Liver (tissue), 9 donors: ENCODE results near the gene HIF3A. TPM values are rescaled to one million over a fixed set of nuclear protein-coding genes. Genes with fewer than 3 reads are reported as not detected.

Experiments used
- DNase-seq: peaks from one replicate; pipeline ENCODE4 v3.0.0-alpha.2; 2017; ENCODE audit warnings: low spot score
- H3K27ac ChIP-seq, 2 donors: one replicate each; pipeline ENCODE4 v1.7.0; 2013; ENCODE audit warnings: inconsistent platforms in 2 of 2, low read length in 2 of 2, control low read depth in 1 of 2, low read depth in 1 of 2, mild to moderate bottlenecking in 1 of 2
- H3K27me3 ChIP-seq, 4 donors: one replicate each; pipeline versions ENCODE4 v1.6.1 to v1.7.0; 2013; ENCODE audit warnings: low read length in 3 of 4, inconsistent platforms in 1 of 4, mild to moderate bottlenecking in 1 of 4, moderate library complexity in 1 of 4; ENCODE audit not compliant: control insufficient read depth in 4 of 4, insufficient read depth in 4 of 4
- H3K36me3 ChIP-seq, 4 donors: one replicate each; pipeline versions ENCODE4 v1.6.1 to v1.7.0; 2013; ENCODE audit warnings: low read length in 3 of 4, mild to moderate bottlenecking in 3 of 4, low read depth in 1 of 4, moderate library complexity in 1 of 4; ENCODE audit not compliant: control insufficient read depth in 4 of 4, insufficient read depth in 3 of 4
- H3K4me1 ChIP-seq, 4 donors: one replicate each; pipeline versions ENCODE4 v1.6.1 to v1.7.0; 2013; ENCODE audit warnings: low read length in 3 of 4, mild to moderate bottlenecking in 3 of 4, moderate library complexity in 1 of 4; ENCODE audit not compliant: control insufficient read depth in 4 of 4, insufficient read depth in 4 of 4
- H3K4me3 ChIP-seq, 3 donors: one replicate each; pipeline versions ENCODE4 v1.6.1 to v1.7.0; 2013; ENCODE audit warnings: low read length in 3 of 3, control low read depth in 1 of 3, low read depth in 1 of 3, mild to moderate bottlenecking in 1 of 3
- H3K9ac ChIP-seq, 2 donors: one replicate each; pipeline ENCODE4 v1.7.0; 2013; ENCODE audit warnings: low read length in 2 of 2, mild to moderate bottlenecking in 2 of 2, moderate library complexity in 2 of 2, control low read depth in 1 of 2, low read depth in 1 of 2
- H3K9me3 ChIP-seq, 4 donors: one replicate each; pipeline versions ENCODE4 v1.6.1 to v1.7.0; 2013; ENCODE audit warnings: low read length in 3 of 4; ENCODE audit not compliant: control insufficient read depth in 4 of 4
- EGR1 ChIP-seq, 2 donors: IDR thresholded peaks; 2 replicates each; pipeline ENCODE4 v1.6.1; 2016 to 2018; ENCODE audit warnings: antibody characterized with exemption in 2 of 2, low read depth in 2 of 2
- FOXA1 ChIP-seq: IDR thresholded peaks from 2 replicates; pipeline ENCODE4 v1.6.1; 2016; ENCODE audit warnings: antibody characterized with exemption
- FOXA2 ChIP-seq: IDR thresholded peaks from 2 replicates; pipeline ENCODE4 v1.6.1; 2016; ENCODE audit warnings: antibody characterized with exemption
- GABPA ChIP-seq, 2 donors: IDR thresholded peaks in 1 of 2; conservative IDR thresholded peaks in 1 of 2; 2 replicates each; pipeline ENCODE4 v1.6.1; 2016; ENCODE audit warnings: antibody characterized with exemption in 2 of 2, mild to moderate bottlenecking in 1 of 2, moderate library complexity in 1 of 2
- HNF4A ChIP-seq, 2 donors: conservative IDR thresholded peaks; 2 replicates each; pipeline ENCODE4 v1.6.1; 2016; ENCODE audit warnings: antibody characterized with exemption in 2 of 2, mild to moderate bottlenecking in 2 of 2
- HNF4G ChIP-seq: IDR thresholded peaks from 2 replicates; pipeline ENCODE4 v1.6.1; 2016; ENCODE audit warnings: antibody characterized with exemption
- JUND ChIP-seq, 2 donors: IDR thresholded peaks; 2 replicates each; pipeline ENCODE4 v1.6.1; 2016; ENCODE audit warnings: antibody characterized with exemption in 2 of 2
- NR2F2 ChIP-seq: IDR thresholded peaks from 2 replicates; pipeline ENCODE4 v1.6.1; 2016; ENCODE audit warnings: antibody characterized with exemption
- RAD21 ChIP-seq, 2 donors: IDR thresholded peaks; 2 replicates each; pipeline ENCODE4 v1.6.1; 2016; ENCODE audit warnings: antibody characterized with exemption in 2 of 2, mild to moderate bottlenecking in 2 of 2
- RXRA ChIP-seq, 2 donors: IDR thresholded peaks; 2 replicates each; pipeline ENCODE4 v1.6.1; 2017 to 2018; ENCODE audit warnings: antibody characterized with exemption in 2 of 2, mild to moderate bottlenecking in 1 of 2
- SP1 ChIP-seq: IDR thresholded peaks from 2 replicates; pipeline ENCODE4 v1.6.1; 2018; ENCODE audit warnings: antibody characterized with exemption, mild to moderate bottlenecking
- TAF1 ChIP-seq: conservative IDR thresholded peaks from 2 replicates; pipeline ENCODE4 v1.6.1; 2016; ENCODE audit warnings: antibody characterized with exemption, mild to moderate bottlenecking
- YY1 ChIP-seq: IDR thresholded peaks from 2 replicates; pipeline ENCODE4 v1.6.1; 2016; ENCODE audit warnings: antibody characterized with exemption, mild to moderate bottlenecking
- WGBS: extraction: QIAGEN DNeasy Blood & Tissue Kit; methylation state at CpG from one replicate; pipeline ENCODE4 v1.1.7; 2013; 5-methylcytosine and 5-hydroxymethylcytosine counted together
- polyA plus RNA-seq, 2 donors: library from polyadenylated mRNA; stranded (reverse) in 1 of 2; unstranded in 1 of 2; fragments of 200-250 nt in 1 of 2; fragments of >200 nt in 1 of 2; fragmentation: Nextera tagmentation in 1 of 2; extraction: Ambion mirVana in 1 of 2; gene quantifications; one replicate each; pipeline versions ENCODE4 v1.2.1 to v1.2.3, GENCODE V29; 2013 to 2015
- total RNA-seq, 2 donors: library from RNA; depleted of rRNA; stranded (reverse); fragments of >200 nt; gene quantifications; one replicate each; pipeline ENCODE4 v1.2.3, GENCODE V29; 2014
- TF ChIP-seq, protein P1 (sequence below): IDR thresholded peaks from 2 replicates; pipeline ENCODE4 v1.6.1; 2016; ENCODE audit warnings: antibody characterized with exemption
- TF ChIP-seq, protein P2 (sequence below): IDR thresholded peaks from 2 replicates; pipeline ENCODE4 v1.6.1; 2016; ENCODE audit warnings: antibody characterized with exemption
- TF ChIP-seq, protein P3 (sequence below): fragments of 150-350 bp; IDR thresholded peaks from 2 replicates; pipeline ENCODE4 v1.5.1; 2017; ENCODE audit warnings: improper control_type of control experiment, low read depth, low read length; ENCODE audit not compliant: missing input control
- TF ChIP-seq, protein P4 (sequence below): IDR thresholded peaks from 2 replicates; pipeline ENCODE4 v1.6.1; 2016; ENCODE audit warnings: antibody characterized with exemption, mild to moderate bottlenecking
- TF ChIP-seq, protein P5 (sequence below): IDR thresholded peaks from 2 replicates; pipeline ENCODE4 v1.6.1; 2016; ENCODE audit warnings: antibody characterized with exemption
- donor health status: healthy.
- donor health status: healthy.
- donor health status: healthy.
- donor health status: healthy.
- donor health status: healthy.

HIF3A gene
- total RNA-seq: 10 to 100 TPM in 1 of 2 donors, 1 to 10 TPM in 1; 5.7 to 20.5 TPM
- 1 to 10 TPM; 2.2 to 7.9 TPM for polyA plus RNA-seq

DNA sequence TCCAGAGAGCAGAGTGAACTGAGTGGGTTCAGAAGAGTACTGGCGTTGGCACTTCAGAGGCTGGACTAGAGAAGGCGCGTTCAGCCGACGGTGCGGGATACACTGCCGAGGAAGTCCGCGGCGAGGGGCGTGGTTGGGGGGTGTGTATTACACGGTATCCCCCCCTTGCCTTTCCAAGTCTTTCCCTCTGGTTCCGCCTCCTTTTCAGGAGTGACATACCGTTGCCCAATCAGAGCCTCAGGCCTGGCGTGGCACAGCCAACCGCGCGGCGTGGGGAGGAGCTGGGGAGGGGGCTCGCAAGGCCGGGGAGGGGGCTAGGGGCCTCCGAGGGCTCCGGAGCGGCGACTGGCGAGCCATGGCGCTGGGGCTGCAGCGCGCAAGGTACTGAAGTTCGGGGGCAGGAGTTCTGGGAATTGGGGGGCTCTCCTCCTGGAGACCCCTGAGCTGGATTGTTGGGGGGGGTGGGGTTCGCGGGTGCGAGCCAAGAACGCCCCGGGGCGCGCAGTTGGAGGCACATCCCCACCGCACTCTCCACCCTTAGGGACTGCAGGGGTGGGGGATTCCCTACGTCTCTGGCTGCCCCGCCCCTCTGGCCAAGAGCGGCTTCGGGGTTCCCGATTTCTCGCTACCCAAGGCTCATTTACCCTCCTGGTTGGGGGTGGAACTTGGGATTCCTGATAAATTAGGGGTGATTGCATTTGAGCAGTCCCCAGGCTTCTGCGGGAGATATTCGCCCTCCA is at the start of gene HIF3A:
Gene HIF3A, plus strand, starts transcription at position 321 of the 740 bp plus-strand sequence. Its CDS starts 35 bp downstream, at position 356.
- no peaks in the 10 kb centered on the region for H3K27me3 ChIP-seq
- whole genome bisulfite sequencing: 13% methylated on average over 46 of the region's 46 CpGs

DNA sequence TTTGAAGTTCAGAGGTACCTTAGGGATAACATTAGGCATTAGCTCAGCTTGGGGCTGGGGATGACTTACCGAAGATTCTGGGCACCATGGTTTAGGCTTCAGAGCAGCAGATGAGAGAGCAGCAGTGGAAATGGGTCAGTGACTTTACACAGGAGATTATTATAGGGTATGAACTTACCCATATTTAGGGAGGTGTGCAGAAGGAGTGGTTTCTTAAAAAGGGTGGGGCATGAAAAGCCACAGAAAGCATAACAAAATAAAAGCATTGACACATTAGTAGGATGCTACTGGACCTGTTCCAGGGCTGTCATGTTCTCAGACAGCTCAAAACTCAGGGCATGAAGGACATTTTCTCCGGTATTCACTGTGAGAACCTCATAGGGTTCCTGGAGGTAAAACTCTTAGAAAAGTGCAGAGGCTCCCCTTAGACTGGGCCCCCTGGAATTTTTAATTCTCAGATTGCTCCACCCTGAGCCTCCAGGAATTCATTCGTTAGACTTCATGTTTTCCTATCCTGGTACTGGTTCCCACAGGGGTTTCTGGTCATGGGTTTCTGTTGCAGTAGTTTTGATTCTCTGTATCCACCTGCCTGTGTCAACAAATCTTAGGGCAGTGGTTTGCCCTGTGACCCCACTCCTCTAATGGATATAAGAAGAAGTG is 46.6 kb upstream of the HIF3A start:
- Histone ChIP-seq H3K36me3 (no peaks in the 10 kb centered on the region), H3K4me3 (no peak overlapping the region), H3K27me3 (peaks cover 0 to 3% (median 0%) of the 10 kb centered on the region in 4 donors), H3K9ac (no peak overlapping the region), H3K9me3 (no peaks in the 10 kb centered on the region), H3K4me1 (no peaks in the 10 kb centered on the region), H3K27ac (no peak overlapping the region)
- 54% methylated on average over 3 of the region's 3 CpGs for WGBS
- DNase-seq: no peak
- no peak for TF ChIP-seq GABPA (IDR thresholded peaks at IDR 0.05 in 1 of 2, conservative IDR thresholded peaks at IDR 0.05 in 1 of 2)
- TF ChIP-seq HNF4G: no peak
- TF ChIP-seq FOXA1: no peak
- no peak for TF ChIP-seq RXRA (IDR thresholded peaks at IDR 0.05)
- TF ChIP-seq RAD21 (IDR thresholded peaks at IDR 0.05): no peak
- no peak for TF ChIP-seq SP1
- no peak for TF ChIP-seq HNF4A (conservative IDR thresholded peaks at IDR 0.05)
- TF ChIP-seq EGR1 (IDR thresholded peaks at IDR 0.05; ENCODE audit: low read depth in 2 of 2): no peak
- TF ChIP-seq, protein P1, sequence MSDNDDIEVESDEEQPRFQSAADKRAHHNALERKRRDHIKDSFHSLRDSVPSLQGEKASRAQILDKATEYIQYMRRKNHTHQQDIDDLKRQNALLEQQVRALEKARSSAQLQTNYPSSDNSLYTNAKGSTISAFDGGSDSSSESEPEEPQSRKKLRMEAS: no peak
- no peak for TF ChIP-seq TAF1
- TF ChIP-seq, protein P2, sequence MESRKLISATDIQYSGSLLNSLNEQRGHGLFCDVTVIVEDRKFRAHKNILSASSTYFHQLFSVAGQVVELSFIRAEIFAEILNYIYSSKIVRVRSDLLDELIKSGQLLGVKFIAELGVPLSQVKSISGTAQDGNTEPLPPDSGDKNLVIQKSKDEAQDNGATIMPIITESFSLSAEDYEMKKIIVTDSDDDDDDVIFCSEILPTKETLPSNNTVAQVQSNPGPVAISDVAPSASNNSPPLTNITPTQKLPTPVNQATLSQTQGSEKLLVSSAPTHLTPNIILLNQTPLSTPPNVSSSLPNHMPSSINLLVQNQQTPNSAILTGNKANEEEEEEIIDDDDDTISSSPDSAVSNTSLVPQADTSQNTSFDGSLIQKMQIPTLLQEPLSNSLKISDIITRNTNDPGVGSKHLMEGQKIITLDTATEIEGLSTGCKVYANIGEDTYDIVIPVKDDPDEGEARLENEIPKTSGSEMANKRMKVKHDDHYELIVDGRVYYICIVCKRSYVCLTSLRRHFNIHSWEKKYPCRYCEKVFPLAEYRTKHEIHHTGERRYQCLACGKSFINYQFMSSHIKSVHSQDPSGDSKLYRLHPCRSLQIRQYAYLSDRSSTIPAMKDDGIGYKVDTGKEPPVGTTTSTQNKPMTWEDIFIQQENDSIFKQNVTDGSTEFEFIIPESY: no peak
- TF ChIP-seq NR2F2: no peak

More for the DNA sequence above, at the start of gene HIF3A:
- Histone ChIP-seq H3K4me1 (peaks cover 0 to 33% (median 14%) of the 10 kb centered on the region in 4 donors), H3K36me3 (no peaks in the 10 kb centered on the region), H3K9me3 (no peaks in the 10 kb centered on the region), H3K9ac (no peak within 1 kb of the TSS), H3K27ac (no peak within 1 kb of the TSS), H3K4me3 (no peak within 1 kb of the TSS)
- DNase-seq: peak; percentile 71
- TF ChIP-seq, protein P3, sequence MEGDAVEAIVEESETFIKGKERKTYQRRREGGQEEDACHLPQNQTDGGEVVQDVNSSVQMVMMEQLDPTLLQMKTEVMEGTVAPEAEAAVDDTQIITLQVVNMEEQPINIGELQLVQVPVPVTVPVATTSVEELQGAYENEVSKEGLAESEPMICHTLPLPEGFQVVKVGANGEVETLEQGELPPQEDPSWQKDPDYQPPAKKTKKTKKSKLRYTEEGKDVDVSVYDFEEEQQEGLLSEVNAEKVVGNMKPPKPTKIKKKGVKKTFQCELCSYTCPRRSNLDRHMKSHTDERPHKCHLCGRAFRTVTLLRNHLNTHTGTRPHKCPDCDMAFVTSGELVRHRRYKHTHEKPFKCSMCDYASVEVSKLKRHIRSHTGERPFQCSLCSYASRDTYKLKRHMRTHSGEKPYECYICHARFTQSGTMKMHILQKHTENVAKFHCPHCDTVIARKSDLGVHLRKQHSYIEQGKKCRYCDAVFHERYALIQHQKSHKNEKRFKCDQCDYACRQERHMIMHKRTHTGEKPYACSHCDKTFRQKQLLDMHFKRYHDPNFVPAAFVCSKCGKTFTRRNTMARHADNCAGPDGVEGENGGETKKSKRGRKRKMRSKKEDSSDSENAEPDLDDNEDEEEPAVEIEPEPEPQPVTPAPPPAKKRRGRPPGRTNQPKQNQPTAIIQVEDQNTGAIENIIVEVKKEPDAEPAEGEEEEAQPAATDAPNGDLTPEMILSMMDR: no peak
- TF ChIP-seq EGR1 (IDR thresholded peaks at IDR 0.05; ENCODE audit: low read depth in 2 of 2) (no peak), FOXA2 (no peak), RAD21 (IDR thresholded peaks at IDR 0.05) (no peak), FOXA1 (no peak), HNF4A (conservative IDR thresholded peaks at IDR 0.05) (no peak), YY1 (no peak), NR2F2 (no peak), RXRA (IDR thresholded peaks at IDR 0.05) (no peak), HNF4G (no peak), SP1 (no peak), GABPA (IDR thresholded peaks at IDR 0.05 in 1 of 2, conservative IDR thresholded peaks at IDR 0.05 in 1 of 2) (no peak), JUND (IDR thresholded peaks at IDR 0.05) (no peak)
- TF ChIP-seq, protein P4, sequence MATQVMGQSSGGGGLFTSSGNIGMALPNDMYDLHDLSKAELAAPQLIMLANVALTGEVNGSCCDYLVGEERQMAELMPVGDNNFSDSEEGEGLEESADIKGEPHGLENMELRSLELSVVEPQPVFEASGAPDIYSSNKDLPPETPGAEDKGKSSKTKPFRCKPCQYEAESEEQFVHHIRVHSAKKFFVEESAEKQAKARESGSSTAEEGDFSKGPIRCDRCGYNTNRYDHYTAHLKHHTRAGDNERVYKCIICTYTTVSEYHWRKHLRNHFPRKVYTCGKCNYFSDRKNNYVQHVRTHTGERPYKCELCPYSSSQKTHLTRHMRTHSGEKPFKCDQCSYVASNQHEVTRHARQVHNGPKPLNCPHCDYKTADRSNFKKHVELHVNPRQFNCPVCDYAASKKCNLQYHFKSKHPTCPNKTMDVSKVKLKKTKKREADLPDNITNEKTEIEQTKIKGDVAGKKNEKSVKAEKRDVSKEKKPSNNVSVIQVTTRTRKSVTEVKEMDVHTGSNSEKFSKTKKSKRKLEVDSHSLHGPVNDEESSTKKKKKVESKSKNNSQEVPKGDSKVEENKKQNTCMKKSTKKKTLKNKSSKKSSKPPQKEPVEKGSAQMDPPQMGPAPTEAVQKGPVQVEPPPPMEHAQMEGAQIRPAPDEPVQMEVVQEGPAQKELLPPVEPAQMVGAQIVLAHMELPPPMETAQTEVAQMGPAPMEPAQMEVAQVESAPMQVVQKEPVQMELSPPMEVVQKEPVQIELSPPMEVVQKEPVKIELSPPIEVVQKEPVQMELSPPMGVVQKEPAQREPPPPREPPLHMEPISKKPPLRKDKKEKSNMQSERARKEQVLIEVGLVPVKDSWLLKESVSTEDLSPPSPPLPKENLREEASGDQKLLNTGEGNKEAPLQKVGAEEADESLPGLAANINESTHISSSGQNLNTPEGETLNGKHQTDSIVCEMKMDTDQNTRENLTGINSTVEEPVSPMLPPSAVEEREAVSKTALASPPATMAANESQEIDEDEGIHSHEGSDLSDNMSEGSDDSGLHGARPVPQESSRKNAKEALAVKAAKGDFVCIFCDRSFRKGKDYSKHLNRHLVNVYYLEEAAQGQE: no peak
- TF ChIP-seq, protein P5, sequence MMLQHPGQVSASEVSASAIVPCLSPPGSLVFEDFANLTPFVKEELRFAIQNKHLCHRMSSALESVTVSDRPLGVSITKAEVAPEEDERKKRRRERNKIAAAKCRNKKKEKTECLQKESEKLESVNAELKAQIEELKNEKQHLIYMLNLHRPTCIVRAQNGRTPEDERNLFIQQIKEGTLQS: no peak
